SK-N-MC (cell line): Measurements from ENCODE around the gene MAN2B2.

Experiments used
- EZH2 ChIP-seq: fragments of 200-600 bp; sonication (generic); IDR thresholded peaks from one replicate; pipeline ENCODE4 v1.6.1; 2017; ENCODE audit warnings: antibody characterized with exemption
- POLR2AphosphoS5 ChIP-seq: IDR thresholded peaks from 2 replicates; pipeline ENCODE4 v1.6.1; 2012; ENCODE audit warnings: mild to moderate bottlenecking, low read depth, low read length, borderline replicate concordance

DNA sequence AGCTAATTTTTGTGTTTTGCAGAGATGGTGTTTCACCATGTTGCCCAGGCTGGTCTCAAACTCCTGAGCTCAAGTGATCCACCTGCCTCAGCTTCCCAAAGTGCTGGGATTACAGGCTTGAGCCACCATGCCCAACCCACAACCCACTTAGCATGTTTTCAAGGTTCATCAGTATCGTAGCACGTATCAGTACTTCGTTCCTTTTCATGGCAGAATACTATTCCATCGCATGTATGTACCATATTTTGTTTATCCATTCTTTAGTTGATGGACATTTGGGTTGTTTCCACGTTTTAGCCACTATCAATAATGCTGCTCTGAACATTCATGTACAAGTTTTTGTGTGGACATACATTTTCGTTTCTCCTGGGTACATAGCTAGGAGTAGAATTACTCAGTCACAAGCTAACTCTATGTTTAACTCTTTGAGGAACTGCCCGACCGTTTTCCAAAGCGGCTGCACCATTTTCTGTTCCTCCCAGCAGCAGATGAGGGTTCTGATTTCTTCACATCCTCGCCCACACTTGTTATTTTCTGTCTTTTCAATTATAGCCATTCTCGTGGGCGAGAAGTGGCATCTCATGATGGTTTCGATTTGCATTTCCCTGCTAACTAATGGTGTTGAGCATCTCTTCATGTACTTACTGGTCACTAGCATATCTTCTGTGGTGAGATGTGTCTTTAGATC is 32.5 kb downstream of the MAN2B2 start:
- TF ChIP-seq POLR2AphosphoS5, result no peak
- no peak for TF ChIP-seq EZH2
